HG02610 (cell line): ENCODE results near the gene THAP4.
"Not testable (repeated sequence)": the region's sequence is repeated elsewhere in the genome, so short reads cannot be mapped to it uniquely, and the experiment has no call there.

Experiments used
- ATAC-seq: cut with Tn5 transposase; IDR thresholded peaks from one replicate; pipeline ENCODE4 v1.9.1; 2021; ENCODE audit warnings: mild to moderate bottlenecking, moderate library complexity; ENCODE audit not compliant: unreplicated experiment

Gene THAP4

DNA sequence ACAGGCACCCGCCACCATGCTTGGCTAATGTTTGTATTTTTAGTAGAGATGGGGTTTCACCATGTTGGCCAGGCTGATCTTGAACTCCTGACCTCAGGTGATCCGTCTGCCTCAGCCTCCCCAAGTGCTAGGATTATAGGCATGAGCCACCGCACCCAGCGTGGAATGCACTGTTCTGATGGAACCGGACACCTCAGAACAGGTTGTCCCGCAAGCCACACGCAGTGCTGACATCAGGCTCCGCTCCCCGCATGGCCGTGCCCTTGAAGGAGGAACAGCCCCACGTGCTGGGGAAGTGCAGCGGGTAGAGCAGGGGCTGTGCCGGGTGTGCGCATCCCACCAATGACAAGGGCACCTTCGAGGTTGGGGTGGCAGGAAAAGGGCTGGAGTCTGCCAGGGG is 69.7 kb downstream of the THAP4 start:
- not testable (repeated sequence) for ATAC-seq

DNA sequence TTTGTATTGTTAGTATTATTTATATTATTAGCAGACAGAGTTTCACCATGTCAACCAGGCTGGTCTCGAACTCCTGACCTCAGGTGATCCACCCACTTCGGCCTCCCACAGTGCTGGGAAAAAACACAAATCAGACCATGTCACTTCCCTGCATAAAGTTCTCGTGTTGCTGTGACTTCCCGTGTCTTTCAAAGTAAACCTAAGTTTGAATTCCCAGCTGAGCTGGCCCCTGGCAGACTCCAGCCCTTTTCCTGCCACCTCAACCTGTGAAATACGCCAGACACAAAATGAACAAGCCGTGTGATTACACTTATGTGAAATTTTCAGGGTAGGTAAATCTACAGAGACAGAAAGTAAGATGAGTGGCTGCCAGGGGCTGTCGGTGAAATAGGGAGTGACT is 70.5 kb downstream of the THAP4 start:
- no peak for ATAC-seq

DNA sequence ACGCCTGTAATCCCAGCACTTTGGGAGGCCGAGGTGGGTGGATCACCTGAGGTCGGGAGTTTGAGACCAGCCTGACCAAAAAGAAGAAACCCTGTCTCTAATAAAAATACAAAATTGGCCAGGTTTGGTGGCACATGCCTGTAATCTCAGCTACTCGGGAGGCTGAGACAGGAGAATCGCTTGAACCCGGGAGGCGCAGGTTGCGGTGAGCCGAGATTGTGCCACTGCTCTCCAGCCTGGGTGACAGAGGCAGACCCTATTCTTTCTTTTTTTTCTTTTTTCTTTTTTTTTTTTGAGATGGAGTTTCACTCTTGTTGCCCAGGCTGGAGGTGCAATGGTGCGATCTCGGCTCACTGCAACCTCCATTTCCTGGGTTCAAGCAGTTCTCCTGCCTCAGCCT is 70.9 kb downstream of the THAP4 start:
- ATAC-seq, result not testable (repeated sequence)

DNA sequence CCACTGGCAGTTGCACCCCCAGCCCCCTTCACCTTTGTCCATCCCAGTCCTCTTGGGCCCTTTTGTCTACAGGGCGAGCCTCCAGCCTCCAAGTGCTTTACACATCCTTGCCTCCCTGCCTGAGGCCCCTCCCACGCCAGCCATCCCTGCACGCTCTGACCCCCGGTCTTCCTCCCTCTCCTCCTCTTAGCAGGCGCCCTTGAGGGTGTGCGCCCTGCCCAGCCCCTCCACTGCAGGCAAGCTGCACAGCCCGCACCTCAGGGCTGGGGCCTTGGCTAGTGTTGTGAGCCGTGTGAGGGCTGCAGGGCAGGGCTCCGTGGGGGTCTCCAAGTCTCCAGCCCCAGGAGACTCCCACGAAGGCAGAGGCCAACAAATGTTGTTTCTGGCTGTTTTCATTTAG is 71.5 kb downstream of the THAP4 start:
- ATAC-seq, result no peak

DNA sequence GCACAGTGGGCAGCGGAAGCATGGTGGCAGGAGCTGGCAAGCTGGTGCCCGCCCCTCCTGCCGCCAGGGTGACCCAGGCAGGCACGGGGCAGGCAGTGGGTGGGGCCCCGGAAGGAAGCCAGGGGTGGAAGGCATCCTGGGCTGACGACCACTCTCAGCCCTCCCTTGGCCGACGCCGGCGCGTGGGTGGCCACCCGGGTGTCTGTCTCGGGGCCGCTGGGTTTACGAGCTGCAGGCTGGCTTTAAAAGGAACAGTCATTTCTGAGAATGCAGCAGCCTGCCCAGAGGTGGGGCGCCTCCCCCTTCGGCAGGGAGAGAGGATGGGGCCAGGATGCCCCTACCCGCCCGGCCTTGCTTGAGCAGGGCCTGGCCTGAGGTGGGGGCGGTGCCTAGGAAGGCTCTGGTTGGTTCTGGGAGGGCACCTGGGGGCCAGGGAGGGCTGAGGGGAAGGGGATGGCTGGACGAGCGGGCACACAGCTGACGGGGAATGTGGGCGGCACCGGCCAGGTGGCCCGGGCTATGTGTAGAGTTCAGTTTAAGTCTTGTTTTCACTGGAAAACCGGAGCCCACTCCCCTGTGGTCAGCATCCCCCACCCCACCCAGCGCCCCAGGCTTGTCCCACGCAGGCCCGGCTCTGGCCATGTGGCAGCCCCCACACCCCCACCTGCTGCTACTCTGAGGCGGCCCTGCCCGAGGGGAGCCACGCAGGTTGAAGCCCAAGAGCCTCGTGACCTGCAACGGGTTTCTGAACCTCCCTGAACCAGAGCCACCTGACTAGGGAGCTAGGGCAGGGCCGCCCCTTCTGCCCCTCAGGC is 72.2 kb downstream of the THAP4 start:
- ATAC-seq, result no peak

DNA sequence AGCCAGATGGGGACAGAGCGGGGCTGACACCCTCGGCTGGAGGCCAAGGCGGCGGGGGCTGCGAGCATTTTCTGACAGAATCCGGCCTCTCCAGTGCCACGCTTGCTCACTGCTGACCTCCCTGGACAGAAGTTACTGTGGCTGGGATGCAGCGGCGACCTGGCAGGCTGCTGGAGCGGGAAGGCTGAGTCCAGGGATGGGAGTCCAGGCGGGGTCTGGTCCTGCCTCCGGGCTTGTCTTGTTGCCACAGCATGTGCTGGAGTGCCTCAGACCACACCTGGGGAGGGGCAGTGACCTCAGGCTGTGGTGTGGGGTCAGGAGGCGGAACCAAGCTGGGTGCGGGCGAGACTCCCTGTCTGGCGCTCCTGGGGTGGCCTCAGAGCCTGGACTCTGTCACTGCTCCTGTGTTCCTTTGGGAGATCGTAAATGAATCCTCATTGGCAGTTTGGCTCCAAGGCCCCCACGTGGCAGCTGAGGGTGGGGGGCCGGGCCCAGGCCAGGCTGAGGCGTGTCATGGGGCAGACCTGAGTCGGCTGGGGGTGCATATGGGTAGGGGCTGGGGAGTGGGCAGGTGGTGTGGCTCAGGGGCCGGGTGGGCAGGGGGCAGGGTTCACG is 72.9 kb downstream of the THAP4 start:
- ATAC-seq, result no peak

DNA sequence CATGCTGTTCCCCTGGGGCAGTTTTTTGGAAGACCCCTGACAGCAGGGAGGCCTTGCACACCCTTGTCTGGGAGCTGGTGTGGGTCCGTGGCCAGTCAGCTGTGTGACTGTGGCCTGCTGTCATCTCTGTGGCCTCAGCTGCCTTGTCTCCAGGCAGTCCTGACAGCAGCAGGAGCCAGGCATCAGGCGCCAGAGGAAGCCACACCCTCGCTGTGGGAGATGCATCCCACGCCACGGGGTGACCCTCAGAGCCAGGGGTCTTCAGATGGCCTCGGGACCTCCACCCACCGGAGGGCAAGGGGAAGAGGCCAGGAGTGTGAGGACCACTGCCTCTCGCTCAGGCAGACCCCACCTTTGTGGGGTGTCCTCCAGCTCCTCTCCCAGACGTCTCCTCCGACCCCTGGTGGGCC is 73.4 kb downstream of the THAP4 start:
- no peak for ATAC-seq

DNA sequence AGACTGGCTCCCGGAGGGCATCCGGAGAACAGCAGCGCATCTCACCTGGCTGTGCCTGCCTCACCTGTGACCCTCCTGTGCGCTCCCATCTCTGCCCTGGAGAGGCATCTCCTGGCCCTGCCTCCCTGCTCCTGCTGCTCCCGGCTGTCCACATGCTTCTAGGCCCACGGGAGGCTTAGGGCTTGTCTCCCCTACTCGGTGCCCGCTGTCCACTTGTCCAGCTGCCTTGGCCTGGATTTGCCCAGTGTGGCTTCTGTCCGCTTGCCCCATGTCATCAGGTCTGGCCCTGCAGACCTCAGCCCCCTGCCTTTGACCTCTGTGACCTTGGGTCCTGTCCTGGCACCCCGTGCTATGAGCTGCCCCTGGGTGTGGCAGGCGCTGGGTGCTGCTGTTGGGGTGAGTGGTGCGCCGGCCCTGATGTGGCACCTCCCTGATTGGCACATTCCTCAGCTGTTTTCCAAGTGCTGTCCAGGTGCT is 73.9 kb downstream of the THAP4 start:
- no peak for ATAC-seq

DNA sequence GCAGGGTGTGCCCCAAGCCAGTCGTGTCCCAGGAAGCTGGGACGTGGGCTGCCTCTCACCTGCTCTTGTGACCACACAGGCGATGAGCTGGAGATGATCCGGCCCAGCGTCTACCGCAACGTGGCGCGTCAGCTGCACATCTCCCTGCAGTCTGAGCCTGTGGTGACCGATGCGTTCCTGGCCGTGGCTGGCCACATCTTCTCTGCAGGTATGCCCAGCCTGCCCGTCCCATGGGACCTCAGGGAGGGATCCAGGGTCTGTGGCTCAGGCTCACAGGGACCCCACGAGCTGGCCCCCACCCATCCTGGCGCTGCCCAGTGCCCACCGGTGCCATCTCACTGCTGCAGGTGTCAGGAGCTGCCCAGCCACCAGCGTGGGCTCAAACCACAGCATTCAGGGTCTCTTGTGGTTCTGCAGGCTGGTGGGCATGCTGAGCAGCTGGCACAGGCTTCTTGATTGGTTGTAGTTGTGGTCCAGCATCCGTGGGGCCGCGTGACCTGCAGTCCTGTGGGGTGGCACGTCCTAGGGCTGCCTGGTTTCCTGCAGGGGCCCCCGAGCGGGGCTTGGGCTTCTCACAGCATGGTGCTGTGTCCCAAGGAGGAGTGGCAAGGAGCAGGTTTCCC is 74.6 kb downstream of the THAP4 start:
- ATAC-seq, result no peak

DNA sequence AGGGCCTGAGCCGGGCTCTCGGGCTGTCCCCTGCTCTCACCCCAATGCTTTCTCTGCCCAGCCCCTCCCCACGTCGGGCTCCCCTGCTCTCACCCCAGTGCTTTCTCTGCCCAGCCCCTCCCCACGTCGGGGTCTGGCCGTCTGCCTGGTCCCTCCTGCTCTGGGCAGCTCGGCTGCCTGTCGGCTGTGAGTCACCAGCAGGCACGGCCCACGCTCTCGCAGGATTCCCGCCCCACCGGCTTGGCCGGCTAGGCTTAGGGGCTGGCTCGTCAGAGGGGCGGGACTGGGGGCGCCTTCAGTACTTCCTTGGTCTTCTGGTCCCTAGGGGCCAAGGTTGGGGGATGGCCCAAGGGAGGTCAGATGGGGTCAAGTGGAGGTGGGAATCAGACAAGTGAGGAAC is 75.1 kb downstream of the THAP4 start:
- ATAC-seq, result no peak

DNA sequence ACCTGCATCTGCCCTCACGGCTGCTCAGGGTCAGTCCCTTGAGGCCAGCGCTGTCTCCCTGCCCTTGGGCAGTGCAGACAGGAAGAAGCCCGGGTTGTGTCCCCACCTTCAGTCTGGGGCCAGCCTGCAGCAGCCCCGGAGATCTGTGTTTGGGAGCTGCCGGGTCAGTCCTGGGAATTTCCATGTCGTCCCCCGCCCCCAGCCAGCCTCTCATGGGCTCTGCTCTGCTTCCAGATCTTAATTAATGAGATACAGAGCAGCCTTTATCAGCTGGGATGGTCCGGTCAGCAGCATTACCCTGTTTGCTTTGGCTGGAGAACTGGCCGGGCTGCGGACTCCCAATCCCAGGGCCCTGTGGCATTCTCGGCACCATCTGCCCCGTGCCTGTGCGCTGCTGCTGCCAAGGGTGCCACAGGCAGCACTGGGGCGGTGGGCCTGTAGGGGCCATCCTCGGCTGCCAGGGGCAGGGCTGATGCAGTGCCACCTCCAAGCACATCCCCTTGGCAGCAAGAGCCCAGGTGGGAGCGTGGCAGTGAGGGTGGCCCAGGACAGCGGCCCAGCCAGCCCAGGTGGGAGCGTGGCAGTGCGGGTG is 76.0 kb downstream of the THAP4 start:
- ATAC-seq, result no peak

DNA sequence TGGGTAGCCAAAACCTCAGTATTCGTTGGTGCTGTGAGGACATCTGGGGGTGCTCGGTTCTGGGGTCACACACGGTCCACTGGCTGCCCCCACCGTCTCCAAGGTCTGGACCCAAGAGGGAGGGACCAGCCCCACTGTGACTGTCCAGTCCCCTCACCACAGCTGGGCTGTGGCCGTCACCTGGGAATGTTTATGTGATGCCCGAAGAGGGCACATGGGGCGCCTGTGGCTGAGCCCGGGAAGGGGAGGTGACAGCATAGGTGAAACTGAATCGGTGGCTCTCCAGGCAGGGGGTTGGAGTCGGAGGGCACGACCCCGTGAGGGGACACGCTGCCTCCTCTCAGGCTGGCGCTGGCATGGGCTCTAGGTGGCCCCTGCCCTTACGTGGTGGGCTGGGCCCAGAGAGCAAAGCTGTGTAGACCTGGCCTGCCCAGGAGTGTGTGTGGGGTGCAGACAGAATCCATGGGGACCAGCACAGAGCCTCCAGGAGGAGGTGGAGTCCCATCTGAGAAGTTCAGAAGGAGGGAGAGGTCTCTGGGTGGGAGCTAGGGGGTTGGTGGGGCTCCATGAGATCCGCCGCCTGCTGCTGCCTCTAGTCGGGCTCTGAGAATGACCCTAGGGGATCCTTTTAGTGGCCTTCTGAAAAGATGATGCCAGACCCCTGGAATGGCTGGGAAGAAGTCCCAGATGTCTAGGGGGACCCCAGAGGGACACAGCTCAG is 76.6 kb downstream of the THAP4 start:
- no peak for ATAC-seq

DNA sequence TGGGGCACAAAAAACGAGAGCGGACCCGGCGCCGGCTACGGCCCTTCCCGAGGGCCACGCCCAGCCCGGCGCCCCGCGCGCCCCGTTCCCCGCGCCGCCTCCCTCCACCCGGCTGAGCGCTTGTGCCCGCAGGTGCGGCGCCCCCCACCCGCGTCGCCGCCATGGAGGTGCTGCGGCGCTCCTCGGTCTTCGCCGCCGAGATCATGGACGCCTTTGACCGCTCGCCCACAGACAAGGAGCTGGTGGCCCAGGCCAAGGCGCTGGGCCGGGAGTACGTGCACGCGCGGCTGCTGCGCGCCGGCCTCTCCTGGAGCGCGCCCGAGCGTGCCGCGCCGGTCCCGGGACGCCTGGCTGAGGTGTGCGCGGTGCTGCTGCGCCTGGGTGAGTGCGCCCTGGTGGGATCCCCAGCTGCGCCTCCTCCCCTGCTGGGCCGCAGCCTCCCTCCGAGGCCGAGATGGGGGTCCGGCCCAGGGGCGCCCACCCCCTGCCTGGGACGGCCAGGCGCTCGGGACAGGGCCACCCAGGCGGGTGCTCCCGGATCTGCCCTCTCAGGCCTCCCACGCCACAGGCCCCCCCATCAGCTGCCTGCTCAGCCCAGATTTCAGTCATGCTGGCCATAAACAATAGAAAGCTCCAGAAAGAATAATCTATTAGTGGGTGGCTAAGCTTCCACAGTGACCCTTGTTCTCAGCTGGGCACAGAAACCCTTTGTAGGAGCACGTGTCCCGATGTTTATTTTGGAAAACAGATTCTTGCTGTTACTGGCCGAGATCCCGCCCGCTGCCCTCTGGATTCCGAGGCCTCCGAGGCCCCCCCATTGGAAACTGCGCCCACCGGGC is 77.4 kb downstream of the THAP4 start:
- ATAC-seq, result no peak

DNA sequence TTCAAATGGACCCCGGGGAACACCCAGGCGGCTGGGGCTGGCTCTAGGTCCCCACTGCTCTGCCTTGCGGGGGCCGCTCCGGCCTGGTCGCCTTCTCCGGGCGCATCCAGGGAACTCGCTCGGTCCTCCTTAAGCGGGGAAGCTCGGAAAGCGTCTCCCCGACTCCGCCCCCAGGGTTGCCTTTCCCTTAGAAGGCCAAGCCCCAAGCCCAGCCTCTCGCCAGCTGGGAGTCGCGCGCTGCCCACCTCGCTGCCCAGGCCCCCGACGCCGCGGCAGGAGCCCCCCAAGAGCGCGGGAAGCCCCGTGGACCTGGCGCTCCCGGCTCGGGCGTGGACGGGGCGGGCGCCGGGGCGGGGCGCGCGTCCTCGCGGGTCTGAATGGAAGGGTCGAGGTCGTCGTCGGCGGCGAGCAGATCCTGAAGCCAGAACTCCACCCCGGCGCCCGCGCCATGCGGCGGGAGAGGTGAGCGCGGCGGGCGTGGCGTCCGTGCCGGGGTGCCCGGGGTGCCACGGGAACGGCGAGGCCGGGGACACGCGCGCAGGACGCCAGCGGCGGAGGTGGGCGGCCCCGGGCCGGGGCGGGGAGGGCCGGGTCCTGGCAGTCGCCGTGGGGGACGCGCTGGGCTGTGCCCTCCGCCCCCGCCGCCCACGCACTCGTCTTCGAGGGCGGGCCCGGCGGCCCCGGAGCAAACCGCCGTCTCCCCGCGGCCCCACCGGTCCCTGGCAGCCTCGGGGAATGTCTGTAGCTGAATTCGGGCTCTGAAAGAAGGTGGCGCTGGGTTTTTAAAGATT is 78.2 kb downstream of the THAP4 start, which contains the start of gene BOK:
TSS of gene BOK (plus strand) at position 214 of the 791 bp plus-strand sequence. CDS start 739 bp downstream, outside the sequence.
- ATAC-seq, result no peak

DNA sequence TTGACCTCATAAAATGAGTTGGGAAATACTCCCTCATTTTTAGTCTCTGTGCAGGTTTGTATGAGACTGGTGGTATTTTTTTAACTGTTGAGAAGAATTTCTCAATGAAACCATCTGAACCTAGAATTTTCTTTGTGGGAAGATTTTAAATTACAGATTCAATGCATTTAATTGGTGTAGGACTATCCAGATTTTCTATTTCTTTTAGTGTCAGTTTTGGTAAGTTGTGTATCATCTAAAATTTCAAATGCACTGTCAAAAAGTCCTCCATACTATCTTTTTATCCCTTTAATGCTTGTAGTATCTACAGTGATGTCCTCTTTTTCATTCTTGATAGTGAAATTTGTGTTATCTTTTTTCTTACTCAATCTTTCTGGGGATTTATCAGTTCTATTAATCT is 80.2 kb downstream of the THAP4 start:
- ATAC-seq, result no peak

DNA sequence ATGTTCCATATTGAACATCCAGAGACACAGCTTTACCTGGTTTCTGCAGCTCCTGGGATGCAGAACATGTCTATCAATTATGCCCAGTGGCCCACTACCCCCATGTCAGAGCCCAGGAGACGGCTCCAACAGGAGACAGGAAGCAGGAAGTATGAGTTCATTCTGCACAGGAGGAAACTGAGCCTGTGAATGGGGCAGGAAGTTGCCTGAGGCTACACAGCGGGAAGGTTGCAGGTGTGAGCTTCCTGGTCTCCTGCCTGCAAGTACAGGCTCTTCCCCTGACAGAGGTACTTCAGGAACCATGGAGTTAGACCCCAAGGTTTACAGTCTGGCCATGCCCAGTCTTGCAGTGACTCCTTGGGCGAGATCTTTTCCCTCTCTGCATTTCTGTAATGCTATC is 81.2 kb downstream of the THAP4 start:
- ATAC-seq, result no peak

DNA sequence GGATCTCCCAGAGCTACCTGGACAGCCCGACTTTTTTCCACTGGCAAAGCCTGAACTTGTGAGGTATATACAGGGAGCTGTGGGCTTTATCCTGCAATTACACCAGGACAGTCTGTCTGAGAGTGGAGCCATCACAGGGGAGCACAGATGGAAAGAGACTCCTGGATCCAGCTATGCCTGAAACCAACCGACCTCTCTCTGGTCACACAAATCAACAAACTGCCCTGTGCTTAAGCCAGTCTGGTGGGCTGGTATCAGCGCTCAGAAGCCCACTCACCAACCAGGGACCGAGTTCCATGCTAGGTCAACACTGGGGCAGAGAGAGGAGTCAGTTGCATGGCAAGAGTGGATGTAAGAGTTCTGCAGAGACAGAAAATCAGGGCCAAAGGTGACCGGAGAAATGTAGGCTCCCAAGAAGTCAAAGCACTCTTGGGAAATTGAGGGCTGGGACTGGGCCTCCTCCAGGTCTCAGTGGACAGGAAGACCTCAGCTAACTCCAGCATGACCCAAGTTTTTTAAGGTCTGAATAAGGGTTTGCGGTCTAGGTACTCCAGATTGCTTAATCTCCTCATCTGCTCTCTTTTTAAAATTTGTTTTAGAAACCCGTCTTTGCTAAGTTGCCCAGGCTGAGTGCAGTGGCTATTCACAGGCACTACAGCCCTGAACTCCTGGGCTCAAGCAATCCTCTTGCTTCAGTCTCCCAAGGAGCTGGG is 82.2 kb downstream of the THAP4 start:
- ATAC-seq, result no peak

DNA sequence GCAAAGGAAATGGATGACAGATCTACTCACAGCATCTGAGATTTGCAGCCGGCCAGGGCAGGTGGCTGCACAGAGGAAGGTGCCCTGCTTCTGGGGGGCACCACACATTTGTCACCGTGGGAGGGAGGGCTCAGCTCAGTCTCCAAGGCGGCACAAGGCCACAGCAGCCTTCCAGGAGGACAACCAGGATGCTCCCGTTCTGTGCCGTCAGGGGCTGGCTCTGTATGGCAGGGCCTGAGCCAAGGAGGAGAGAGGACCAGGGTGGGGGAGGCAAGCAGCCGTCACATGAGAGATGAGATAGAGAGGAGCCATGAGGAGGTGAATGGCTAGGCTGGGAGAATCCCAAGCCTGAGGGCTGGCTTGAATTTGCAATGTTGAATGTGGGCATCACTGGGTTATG is 83.0 kb downstream of the THAP4 start:
- no peak for ATAC-seq

DNA sequence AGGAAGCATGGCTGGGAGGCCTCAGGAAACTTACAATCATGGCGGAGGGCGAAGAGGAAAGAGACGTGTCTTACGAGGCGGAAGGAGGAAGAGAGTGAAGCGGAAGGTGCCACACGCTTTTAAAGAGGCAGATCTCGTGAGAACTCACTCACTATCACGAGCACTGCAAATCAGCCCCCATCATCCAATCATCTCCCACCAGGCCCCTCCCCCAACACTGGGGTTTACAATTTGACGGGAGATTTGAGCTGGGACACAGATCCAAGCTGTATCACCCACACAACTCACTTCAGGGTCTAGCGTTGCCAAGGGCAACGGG is 83.5 kb downstream of the THAP4 start:
- no peak for ATAC-seq
